ENCODE data around the gene HGS.

The HGS gene

GRCh38 chr17:81716674-81716996 is 32.8 kb downstream of the HGS start:
- Mint-ChIP-seq H3K36me3 (ENCODE audit: insufficient read depth) (peaks cover 5% of the 10 kb centered on the region), H3K9me3 (no peaks in the 10 kb centered on the region), H3K27ac (no peak overlapping the region), H3K4me3 (no peak overlapping the region), H3K4me1 (ENCODE audit: low read depth in 2 of 2) (peaks cover 4 to 5% of the 10 kb centered on the region in 2 donors), H3K27me3 (no peaks in the 10 kb centered on the region)
- DNase-seq (no peak), ATAC-seq (replicated peaks) (no peak)

GRCh38 chr17:81717049-81717765 is 33.4 kb downstream of the HGS start:
- H3K27me3 Mint-ChIP-seq: no peaks in the 10 kb centered on the region
- H3K9me3 Mint-ChIP-seq: no peaks in the 10 kb centered on the region
- DNase-seq (no peak), ATAC-seq (replicated peaks) (no peak)
- no peak overlapping the region for H3K27ac Mint-ChIP-seq
- H3K36me3 Mint-ChIP-seq (ENCODE audit: insufficient read depth): peaks cover 4% of the 10 kb centered on the region
- H3K4me1 Mint-ChIP-seq (ENCODE audit: low read depth in 2 of 2): peaks cover 4 to 5% of the 10 kb centered on the region in 2 donors
- H3K4me3 Mint-ChIP-seq: no peak overlapping the region

GRCh38 chr17:81717766-81718089 is 33.9 kb downstream of the HGS start:
- Mint-ChIP-seq H3K27ac (no peak overlapping the region), H3K9me3 (no peaks in the 10 kb centered on the region), H3K4me1 (ENCODE audit: low read depth in 2 of 2) (peaks cover 3% of the 10 kb centered on the region in 2 donors), H3K4me3 (no peak overlapping the region), H3K27me3 (no peaks in the 10 kb centered on the region), H3K36me3 (ENCODE audit: insufficient read depth) (peaks cover 4% of the 10 kb centered on the region)
- ATAC-seq (replicated peaks) (no peak), DNase-seq (no peak)

- Mint-ChIP-seq H3K27me3 (peaks cover 0 to 11% of the 10 kb centered on the region in 2 donors), H3K27ac (no peak overlapping the region), H3K9me3 (no peaks in the 10 kb centered on the region), H3K4me1 (ENCODE audit: low read depth in 2 of 2) (no peaks in the 10 kb centered on the region), H3K4me3 (no peak overlapping the region), H3K36me3 (ENCODE audit: insufficient read depth) (peaks cover 4% of the 10 kb centered on the region)
- DNase-seq (no peak), ATAC-seq (replicated peaks) (no peak)
Measured at GRCh38 chr17:81719410-81720266, 35.8 kb downstream of the HGS start.

GRCh38 chr17:81720267-81721071 is 36.7 kb downstream of the HGS start:
- Mint-ChIP-seq H3K9me3 (no peaks in the 10 kb centered on the region), H3K36me3 (ENCODE audit: insufficient read depth) (peaks cover 4% of the 10 kb centered on the region), H3K27me3 (peaks cover 0 to 11% of the 10 kb centered on the region in 2 donors), H3K4me3 (no peak overlapping the region), H3K27ac (no peak overlapping the region), H3K4me1 (ENCODE audit: low read depth in 2 of 2) (no peaks in the 10 kb centered on the region)
- ATAC-seq (replicated peaks) (no peak), DNase-seq (no peak)

- ATAC-seq (replicated peaks) (no peak), DNase-seq (no peak)
- Mint-ChIP-seq H3K4me3 (no peak overlapping the region), H3K9me3 (no peaks in the 10 kb centered on the region), H3K27ac (no peak overlapping the region), H3K27me3 (peaks cover 0 to 11% of the 10 kb centered on the region in 2 donors), H3K4me1 (ENCODE audit: low read depth in 2 of 2) (no peaks in the 10 kb centered on the region), H3K36me3 (ENCODE audit: insufficient read depth) (peaks cover 4% of the 10 kb centered on the region)
Measured at GRCh38 chr17:81722184-81723120, 38.6 kb downstream of the HGS start.

- Mint-ChIP-seq H3K4me1 (ENCODE audit: low read depth in 2 of 2) (no peaks in the 10 kb centered on the region), H3K27ac (no peak overlapping the region), H3K27me3 (peaks cover 0 to 11% of the 10 kb centered on the region in 2 donors), H3K9me3 (no peaks in the 10 kb centered on the region), H3K4me3 (no peak overlapping the region), H3K36me3 (ENCODE audit: insufficient read depth) (peaks cover 4% of the 10 kb centered on the region)
- DNase-seq (no peak), ATAC-seq (replicated peaks) (no peak)
Measured at GRCh38 chr17:81723651-81724209, 39.9 kb downstream of the HGS start.

DNA sequence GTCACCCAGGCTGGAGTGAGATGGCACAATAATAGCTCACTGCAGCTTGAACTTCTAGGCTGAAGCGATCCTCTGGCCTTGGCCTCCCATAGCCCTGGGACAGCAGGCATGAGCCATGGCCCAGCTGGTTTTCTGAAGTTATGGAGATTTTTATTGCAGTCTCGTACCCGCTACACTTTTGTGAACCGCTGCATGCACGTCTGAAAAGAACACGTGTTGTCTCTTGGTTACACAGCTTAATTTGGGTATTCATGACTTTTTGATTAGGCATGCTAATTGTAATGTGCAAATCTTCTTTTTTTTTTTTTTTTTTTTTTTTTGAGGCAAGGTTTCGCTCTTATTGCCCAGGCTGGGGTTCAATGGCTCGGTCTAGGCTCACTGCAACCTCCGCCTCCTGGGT is 41.6 kb downstream of the HGS start:
- Mint-ChIP-seq H3K9me3 (no peaks in the 10 kb centered on the region), H3K4me1 (ENCODE audit: low read depth in 2 of 2) (no peaks in the 10 kb centered on the region), H3K36me3 (ENCODE audit: insufficient read depth) (no peaks in the 10 kb centered on the region), H3K27me3 (peaks cover 0 to 12% of the 10 kb centered on the region in 2 donors), H3K27ac (no peak overlapping the region), H3K4me3 (no peak overlapping the region)
- no peak for ATAC-seq (replicated peaks)
- DNase-seq: no peak

DNA sequence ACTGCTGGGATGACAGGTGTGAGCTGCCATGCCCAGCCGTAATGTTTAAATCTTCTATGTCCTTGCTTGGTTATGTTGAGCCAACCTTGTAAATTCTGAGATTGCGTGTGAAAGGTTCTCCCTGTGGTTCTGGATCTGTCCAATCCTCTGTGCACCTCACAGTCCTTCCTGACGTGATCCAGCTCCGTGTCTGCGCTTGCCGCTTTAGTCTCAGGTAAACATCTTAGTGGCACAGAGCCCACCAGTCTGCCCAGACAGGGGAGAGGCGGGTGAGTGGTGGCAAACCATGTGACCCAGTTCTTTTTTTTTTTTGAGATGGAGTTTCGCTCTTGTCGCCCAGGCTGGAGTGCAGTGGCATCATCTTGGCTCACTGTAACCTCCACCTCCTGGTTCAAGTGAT is 42.2 kb downstream of the HGS start:
- H3K9me3 Mint-ChIP-seq: no peaks in the 10 kb centered on the region

GRCh38 chr17:81727324-81728031 is 43.7 kb downstream of the HGS start:
- H3K4me3 Mint-ChIP-seq: no peak overlapping the region
- no peaks in the 10 kb centered on the region for H3K4me1 Mint-ChIP-seq (ENCODE audit: low read depth in 2 of 2)
- ATAC-seq (replicated peaks) (no peak), DNase-seq (no peak)
- H3K9me3 Mint-ChIP-seq: no peaks in the 10 kb centered on the region
- no peaks in the 10 kb centered on the region for H3K36me3 Mint-ChIP-seq (ENCODE audit: insufficient read depth)
- no peak overlapping the region for H3K27ac Mint-ChIP-seq
- H3K27me3 Mint-ChIP-seq: peaks cover 3 to 32% of the 10 kb centered on the region in 2 donors

More for the DNA sequence above, 42.2 kb downstream of the HGS start:
- DNase-seq (no peak), ATAC-seq (replicated peaks) (no peak)
- no peak overlapping the region for H3K27ac Mint-ChIP-seq
- no peak overlapping the region for H3K4me3 Mint-ChIP-seq
- H3K27me3 Mint-ChIP-seq: peaks cover 0 to 17% of the 10 kb centered on the region in 2 donors
- H3K4me1 Mint-ChIP-seq (ENCODE audit: low read depth in 2 of 2): no peaks in the 10 kb centered on the region
- no peaks in the 10 kb centered on the region for H3K36me3 Mint-ChIP-seq (ENCODE audit: insufficient read depth)

DNA sequence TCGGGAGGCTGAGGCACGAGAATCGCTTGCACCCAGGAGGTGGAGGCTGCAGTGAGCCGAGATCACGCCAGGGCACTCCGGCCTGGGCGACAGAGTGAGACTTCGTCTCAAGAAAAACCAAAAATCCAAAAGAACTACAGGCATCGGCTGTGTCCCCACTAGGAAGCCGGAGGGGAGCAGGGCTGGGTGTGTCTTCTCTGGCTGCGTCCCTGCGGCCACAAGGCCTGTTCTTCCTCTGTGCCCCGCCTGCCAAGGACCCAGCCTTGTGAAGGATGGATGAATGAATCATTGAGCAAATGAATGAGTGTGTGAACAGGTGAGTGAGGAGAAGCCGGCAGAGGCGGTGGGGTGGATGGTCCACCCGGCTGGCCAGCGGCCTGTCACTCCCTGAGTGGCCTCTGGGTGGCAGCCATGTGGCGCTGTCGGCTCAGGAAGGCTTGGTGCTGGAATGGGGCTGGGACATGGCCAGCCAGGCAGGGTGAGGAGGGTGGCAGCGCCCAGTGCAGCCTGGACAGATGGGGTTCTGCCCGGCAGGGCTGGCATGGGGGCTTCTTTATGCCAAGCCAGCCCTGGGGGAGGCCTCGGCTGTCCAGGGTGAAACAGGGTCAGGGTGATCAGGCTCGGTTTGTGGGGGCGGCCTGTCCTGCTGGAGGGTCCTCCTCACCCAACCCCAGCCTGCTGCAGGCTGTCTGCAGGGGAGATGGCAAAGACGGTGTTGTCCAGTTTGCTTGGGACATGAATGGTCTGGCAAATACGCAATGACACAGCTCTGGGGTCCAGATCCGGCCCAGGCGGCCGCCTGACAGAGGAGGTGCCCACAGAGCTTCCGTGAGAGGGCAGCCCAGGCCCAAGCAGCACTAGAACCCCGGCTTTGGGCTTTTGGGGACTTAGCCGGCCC is 49.9 kb downstream of the HGS start:
- H3K4me3 Mint-ChIP-seq: no peak overlapping the region
- peaks cover 19 to 62% of the 10 kb centered on the region in 2 donors for H3K27me3 Mint-ChIP-seq
- peak; percentile 39 to 55 (median 51) for DNase-seq
- peaks cover 4% of the 10 kb centered on the region for H3K36me3 Mint-ChIP-seq (ENCODE audit: insufficient read depth)
- peak; percentile 88 for ATAC-seq (replicated peaks)
- peaks cover 5 to 10% of the 10 kb centered on the region in 2 donors for H3K4me1 Mint-ChIP-seq (ENCODE audit: low read depth in 2 of 2)
- H3K27ac Mint-ChIP-seq: no peak overlapping the region
- H3K9me3 Mint-ChIP-seq: no peaks in the 10 kb centered on the region
